Measurements from ENCODE around the gene BCL3.

Gene BCL3

GRCh38 chr19:44725684-44726083, 22.8 kb upstream of the BCL3 start:
- Mint-ChIP-seq H3K4me1 (ENCODE audit: low read depth) (peaks cover 82% of the 10 kb centered on the region), H3K27ac (peak overlapping the region; percentile 40), H3K4me3 (no peak overlapping the region), H3K9me3 (no peaks in the 10 kb centered on the region), H3K27me3 (peaks cover 1% of the 10 kb centered on the region), H3K36me3 (ENCODE audit: low read depth) (no peaks in the 10 kb centered on the region)
- intact Hi-C loops (cut with micrococcal nuclease): loop anchor here (2.0 to 10.0 kb wide), 2 partner anchors 23 to 119 kb away; partner anchors contain the start of genes BCL3 and NECTIN2

- Mint-ChIP-seq H3K36me3 (ENCODE audit: low read depth) (no peaks in the 10 kb centered on the region), H3K27ac (peak overlapping the region; percentile 40), H3K4me1 (ENCODE audit: low read depth) (peaks cover 78% of the 10 kb centered on the region), H3K27me3 (peaks cover 1% of the 10 kb centered on the region), H3K9me3 (no peaks in the 10 kb centered on the region), H3K4me3 (no peak overlapping the region)
- intact Hi-C loops (cut with micrococcal nuclease): loop anchor here (10.0 kb wide), 1 partner anchor 118 kb away; the partner anchor contains the start of gene NECTIN2
These were observed 22.0 kb upstream of the BCL3 start for GRCh38 chr19:44726465-44726864.

GRCh38 chr19:44728178-44728577, 20.3 kb upstream of the BCL3 start:
- peaks cover 78% of the 10 kb centered on the region for H3K4me1 Mint-ChIP-seq (ENCODE audit: low read depth)
- H3K36me3 Mint-ChIP-seq (ENCODE audit: low read depth): no peaks in the 10 kb centered on the region
- intact Hi-C loops (cut with micrococcal nuclease): loop anchor here (10.0 kb wide), 1 partner anchor 117 kb away; the partner anchor contains the start of gene NECTIN2
- no peaks in the 10 kb centered on the region for H3K9me3 Mint-ChIP-seq
- H3K4me3 Mint-ChIP-seq: no peak overlapping the region
- H3K27me3 Mint-ChIP-seq: peaks cover 1% of the 10 kb centered on the region
- H3K27ac Mint-ChIP-seq: peak overlapping the region; percentile 42

GRCh38 chr19:44729516-44730033, 18.9 kb upstream of the BCL3 start:
- H3K36me3 Mint-ChIP-seq (ENCODE audit: low read depth): no peaks in the 10 kb centered on the region
- no peak overlapping the region for H3K4me3 Mint-ChIP-seq
- H3K9me3 Mint-ChIP-seq: no peaks in the 10 kb centered on the region
- peaks cover 1% of the 10 kb centered on the region for H3K27me3 Mint-ChIP-seq
- H3K27ac Mint-ChIP-seq: peak overlapping the region; percentile 7
- peaks cover 72% of the 10 kb centered on the region for H3K4me1 Mint-ChIP-seq (ENCODE audit: low read depth)
- intact Hi-C loops (cut with micrococcal nuclease): loop anchor here (10.0 kb wide), 1 partner anchor 115 kb away; the partner anchor contains the start of gene NECTIN2

- Mint-ChIP-seq H3K36me3 (ENCODE audit: low read depth) (no peaks in the 10 kb centered on the region), H3K4me1 (ENCODE audit: low read depth) (peaks cover 63% of the 10 kb centered on the region), H3K4me3 (no peak overlapping the region), H3K27me3 (no peaks in the 10 kb centered on the region), H3K9me3 (no peaks in the 10 kb centered on the region), H3K27ac (no peak overlapping the region)
- intact Hi-C loops (cut with micrococcal nuclease): no loop called here
These were observed 17.4 kb upstream of the BCL3 start for GRCh38 chr19:44731081-44731480.

- Mint-ChIP-seq H3K27me3 (no peaks in the 10 kb centered on the region), H3K9me3 (no peaks in the 10 kb centered on the region), H3K4me3 (no peak overlapping the region), H3K36me3 (ENCODE audit: low read depth) (no peaks in the 10 kb centered on the region), H3K27ac (no peak overlapping the region), H3K4me1 (ENCODE audit: low read depth) (peaks cover 63% of the 10 kb centered on the region)
- intact Hi-C loops (cut with micrococcal nuclease): no loop called here
These were observed 16.9 kb upstream of the BCL3 start for GRCh38 chr19:44731622-44732021.

- Mint-ChIP-seq H3K4me3 (no peak overlapping the region), H3K36me3 (ENCODE audit: low read depth) (no peaks in the 10 kb centered on the region), H3K4me1 (ENCODE audit: low read depth) (peaks cover 71% of the 10 kb centered on the region), H3K27me3 (no peaks in the 10 kb centered on the region), H3K9me3 (no peaks in the 10 kb centered on the region), H3K27ac (peak overlapping the region; percentile 68)
- intact Hi-C loops (cut with micrococcal nuclease): no loop called here
These were observed 16.1 kb upstream of the BCL3 start for GRCh38 chr19:44732235-44733014.

GRCh38 chr19:44734357-44734756, 14.2 kb upstream of the BCL3 start:
- no peak overlapping the region for H3K4me3 Mint-ChIP-seq
- H3K27ac Mint-ChIP-seq: peak overlapping the region; percentile 54
- intact Hi-C loops (cut with micrococcal nuclease): no loop called here

GRCh38 chr19:44735011-44735410, 13.5 kb upstream of the BCL3 start:
- H3K27ac Mint-ChIP-seq: peak overlapping the region; percentile 54
- H3K36me3 Mint-ChIP-seq (ENCODE audit: low read depth): no peaks in the 10 kb centered on the region
- intact Hi-C loops (cut with micrococcal nuclease): no loop called here
- H3K9me3 Mint-ChIP-seq: no peaks in the 10 kb centered on the region
- H3K4me3 Mint-ChIP-seq: no peak overlapping the region
- no peaks in the 10 kb centered on the region for H3K27me3 Mint-ChIP-seq
- peaks cover 70% of the 10 kb centered on the region for H3K4me1 Mint-ChIP-seq (ENCODE audit: low read depth)

More at GRCh38 chr19:44734357-44734756, 14.2 kb upstream of the BCL3 start:
- Mint-ChIP-seq H3K36me3 (ENCODE audit: low read depth) (no peaks in the 10 kb centered on the region), H3K27me3 (no peaks in the 10 kb centered on the region), H3K9me3 (no peaks in the 10 kb centered on the region), H3K4me1 (ENCODE audit: low read depth) (peaks cover 71% of the 10 kb centered on the region)

- H3K4me1 Mint-ChIP-seq (ENCODE audit: low read depth): peaks cover 84% of the 10 kb centered on the region
These were observed 11.1 kb upstream of the BCL3 start for GRCh38 chr19:44737238-44738071.

GRCh38 chr19:44738136-44738535, 10.4 kb upstream of the BCL3 start:
- intact Hi-C loops (cut with micrococcal nuclease): no loop called here
- no peaks in the 10 kb centered on the region for H3K9me3 Mint-ChIP-seq
- H3K27ac Mint-ChIP-seq: peak overlapping the region; percentile 87
- H3K4me3 Mint-ChIP-seq: no peak overlapping the region
- no peaks in the 10 kb centered on the region for H3K27me3 Mint-ChIP-seq
- no peaks in the 10 kb centered on the region for H3K36me3 Mint-ChIP-seq (ENCODE audit: low read depth)
- peaks cover 84% of the 10 kb centered on the region for H3K4me1 Mint-ChIP-seq (ENCODE audit: low read depth)

More at GRCh38 chr19:44737238-44738071, 11.1 kb upstream of the BCL3 start:
- Mint-ChIP-seq H3K4me3 (peak overlapping the region; percentile 46), H3K36me3 (ENCODE audit: low read depth) (no peaks in the 10 kb centered on the region), H3K27me3 (no peaks in the 10 kb centered on the region), H3K9me3 (no peaks in the 10 kb centered on the region), H3K27ac (peak overlapping the region; percentile 87)
- intact Hi-C loops (cut with micrococcal nuclease): no loop called here

- no peaks in the 10 kb centered on the region for H3K27me3 Mint-ChIP-seq
- no peaks in the 10 kb centered on the region for H3K9me3 Mint-ChIP-seq
- H3K4me3 Mint-ChIP-seq: no peak overlapping the region
- intact Hi-C loops (cut with micrococcal nuclease): no loop called here
- H3K4me1 Mint-ChIP-seq (ENCODE audit: low read depth): peaks cover 81% of the 10 kb centered on the region
- no peaks in the 10 kb centered on the region for H3K36me3 Mint-ChIP-seq (ENCODE audit: low read depth)
- H3K27ac Mint-ChIP-seq: peak overlapping the region; percentile 87
These were observed 9.6 kb upstream of the BCL3 start for GRCh38 chr19:44738603-44739558.

- H3K27me3 Mint-ChIP-seq: no peaks in the 10 kb centered on the region
- peak overlapping the region; percentile 75 for H3K27ac Mint-ChIP-seq
- no peaks in the 10 kb centered on the region for H3K36me3 Mint-ChIP-seq (ENCODE audit: low read depth)
- peak overlapping the region; percentile 20 for H3K4me3 Mint-ChIP-seq
- intact Hi-C loops (cut with micrococcal nuclease): no loop called here
- H3K9me3 Mint-ChIP-seq: no peaks in the 10 kb centered on the region
- H3K4me1 Mint-ChIP-seq (ENCODE audit: low read depth): peaks cover 83% of the 10 kb centered on the region
These were observed 8.1 kb upstream of the BCL3 start for GRCh38 chr19:44740351-44740824.

Measured in dendritic cell treated with granulocyte-macrophage colony-stimulating factor and Interleukin-4, amounts not matched to agents 40 ng/mL and 50 ng/mL, for 4 days (primary cell).